Lung microvascular endothelial cell (primary cell): ENCODE measurements around the gene PRAME. TPM values are rescaled to one million over a fixed set of nuclear protein-coding genes. Genes with fewer than 3 reads are reported as not detected.
"Not testable (repeated sequence)": the region's sequence is repeated elsewhere in the genome, so short reads cannot be mapped to it uniquely, and the experiment has no call there.

ENCODE experiments used
- DNase-seq, 2 donors: peaks; one replicate each; pipeline versions ENCODE4 v3.0.0 to v3.0.0-alpha.2; 2010; ENCODE audit warnings: low read depth in 2 of 2
- total RNA-seq: library from RNA; depleted of rRNA; stranded (reverse); fragments of >200 nt; gene quantifications from 2 replicates; pipeline ENCODE4 v1.2.1, GENCODE V29; 2014

The PRAME gene
- total RNA-seq, 1 donor from 2014 or later, result not detected

DNA sequence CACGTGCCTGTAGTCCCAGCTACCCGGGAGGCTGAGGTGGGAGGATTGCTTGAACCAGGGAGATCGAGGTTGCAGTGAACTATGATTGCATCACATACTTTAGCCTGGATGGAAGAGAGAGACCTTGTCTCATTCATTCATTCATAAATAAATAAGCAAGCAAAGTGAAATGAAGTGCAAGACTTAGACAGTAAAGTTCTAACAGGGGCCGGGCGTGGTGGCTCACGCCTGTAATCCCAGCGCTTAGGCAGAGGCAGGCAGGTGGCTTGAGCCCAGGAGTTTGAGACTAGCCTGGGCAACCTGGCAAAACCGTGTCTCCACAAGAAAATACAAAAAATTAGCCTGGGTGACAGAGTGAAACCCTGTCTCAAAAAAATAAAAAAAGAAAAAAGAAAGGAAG is 37.4 kb downstream of the PRAME start:
- no peak for DNase-seq

GRCh38 chr22:22520667-22521602 is 38.1 kb downstream of the PRAME start:
- DNase-seq, result peak; percentile 13 to 25

GRCh38 chr22:22520020-22520656 is 38.9 kb downstream of the PRAME start, which contains the start of gene ZNF280A:
Gene ZNF280A (minus strand): TSS chr22:22520270. CDS start chr22:22515630, 4,640 bp downstream.
- DNase-seq, result peak in 1 of 2 donors; percentile 13

DNA sequence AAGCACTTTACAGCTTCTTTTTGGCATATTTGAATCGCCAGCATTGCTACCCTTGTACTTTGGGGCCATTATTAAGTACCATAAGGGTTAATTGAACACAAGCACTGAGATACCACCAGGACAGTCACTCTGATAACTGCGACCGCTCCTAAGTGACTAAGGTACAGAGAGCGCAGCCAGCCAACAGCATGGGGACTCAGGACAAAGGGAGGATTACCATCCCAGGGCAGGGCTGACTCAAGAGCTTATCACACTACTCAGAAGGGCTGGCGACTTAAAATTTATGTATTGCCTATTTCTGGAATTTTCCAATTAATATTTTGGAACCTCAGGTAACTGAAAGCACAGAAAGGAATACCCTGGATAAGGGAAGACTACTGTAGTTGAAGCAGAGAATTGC is 39.5 kb downstream of the PRAME start:
- no peak for DNase-seq

DNA sequence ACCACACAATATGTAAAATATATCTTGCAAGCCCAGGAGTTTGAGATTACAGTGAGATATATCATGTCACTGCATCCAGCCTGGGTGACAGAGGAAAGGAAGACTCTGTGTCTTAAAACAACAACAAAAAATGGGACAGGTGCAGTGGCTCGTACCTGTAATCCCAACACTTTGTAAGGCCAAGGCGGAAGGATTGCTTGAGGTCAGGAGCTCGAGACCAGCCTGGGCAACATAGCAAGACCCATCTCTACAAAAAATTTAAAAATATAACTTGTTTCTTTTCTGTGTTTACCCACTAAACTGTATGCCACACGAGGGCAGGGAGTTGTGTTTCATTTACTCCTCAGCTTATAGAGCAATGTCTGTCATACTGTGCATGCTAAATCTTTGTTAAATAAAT is 42.1 kb downstream of the PRAME start:
- DNase-seq, result no peak

GRCh38 chr22:22515890-22516289 is 43.2 kb downstream of the PRAME start:
- no peak for DNase-seq

DNA sequence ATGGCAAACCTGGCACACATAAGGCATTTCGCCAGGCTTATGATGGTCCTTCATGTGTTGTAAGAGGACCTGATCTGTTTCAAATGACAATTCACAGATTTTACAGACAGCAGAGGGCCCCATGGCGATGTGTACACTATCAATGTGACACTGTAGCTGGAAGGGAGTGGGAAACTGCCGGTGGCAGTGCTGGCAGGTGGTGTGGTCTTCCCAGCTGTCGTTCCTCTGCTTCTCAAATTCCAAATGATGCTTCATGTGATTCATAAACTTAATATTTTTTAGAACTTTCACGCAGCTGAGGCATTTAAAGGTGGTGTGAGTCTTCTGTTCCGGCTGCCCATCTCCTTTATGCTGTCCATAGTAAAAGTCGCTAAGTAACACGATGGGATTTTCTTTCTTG is 44.6 kb downstream of the PRAME start:
- DNase-seq, result not testable (repeated sequence)

GRCh38 chr22:22513619-22514018 is 45.4 kb downstream of the PRAME start:
- no peak for DNase-seq

- no peak for DNase-seq
These were observed 46.1 kb downstream of the PRAME start for GRCh38 chr22:22512951-22513350.

- not testable (repeated sequence) for DNase-seq
These were observed 48.2 kb downstream of the PRAME start for GRCh38 chr22:22510833-22511232.

- DNase-seq, result not testable (repeated sequence)
These were observed 49.2 kb downstream of the PRAME start for GRCh38 chr22:22509912-22510311.

- DNase-seq, result peak; percentile 86 to 90
These were observed 50.5 kb downstream of the PRAME start, which contains the start of gene ZNF280B for GRCh38 chr22:22508274-22509176. Gene ZNF280B (minus strand): TSS chr22:22508742. CDS start chr22:22489398, 19,344 bp downstream.

DNA sequence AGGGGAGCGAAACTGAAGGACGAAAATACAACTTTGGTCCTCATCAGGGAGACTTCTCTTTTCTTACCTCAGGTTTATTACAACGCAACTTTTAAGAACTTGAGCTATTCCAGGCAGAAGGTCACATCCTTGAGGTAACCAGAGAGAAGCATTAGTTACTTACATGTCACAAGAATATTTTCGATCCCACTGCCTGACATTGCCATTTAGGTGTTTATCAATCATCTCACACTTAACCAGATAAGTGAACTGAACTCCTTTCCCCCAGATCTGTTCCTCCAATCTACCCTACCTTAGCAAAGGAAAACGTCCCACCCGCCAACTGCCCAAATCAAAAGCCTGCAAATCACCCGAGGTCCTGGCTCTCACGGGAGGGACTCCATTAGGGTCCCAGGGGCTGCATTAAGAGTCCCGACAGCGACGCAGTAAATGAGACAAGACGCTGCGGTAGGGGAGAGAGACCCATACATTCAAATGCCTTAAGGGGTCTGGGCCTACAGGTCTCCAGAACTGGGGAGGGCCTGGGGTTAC is 51.3 kb downstream of the PRAME start:
- peak in 1 of 2 donors; percentile 2 for DNase-seq

- no peak for DNase-seq
These were observed 52.3 kb downstream of the PRAME start for GRCh38 chr22:22506736-22507135.

- no peak for DNase-seq
These were observed 60.8 kb downstream of the PRAME start for GRCh38 chr22:22498267-22498666.

Other genes starting within 250 kb of the PRAME start
- 0.20 and 0.22 TPM in 2 replicates for gene ZNF280B, start 50.5 kb downstream of the PRAME start, total RNA-seq
- not detected in 2 replicates for gene ZNF280A, start 39.0 kb downstream of the PRAME start, total RNA-seq
- gene GGTLC2, start 85.3 kb upstream of the PRAME start, total RNA-seq, result not detected in 2 replicates